ENCODE data around the gene UBALD2.

DNA sequence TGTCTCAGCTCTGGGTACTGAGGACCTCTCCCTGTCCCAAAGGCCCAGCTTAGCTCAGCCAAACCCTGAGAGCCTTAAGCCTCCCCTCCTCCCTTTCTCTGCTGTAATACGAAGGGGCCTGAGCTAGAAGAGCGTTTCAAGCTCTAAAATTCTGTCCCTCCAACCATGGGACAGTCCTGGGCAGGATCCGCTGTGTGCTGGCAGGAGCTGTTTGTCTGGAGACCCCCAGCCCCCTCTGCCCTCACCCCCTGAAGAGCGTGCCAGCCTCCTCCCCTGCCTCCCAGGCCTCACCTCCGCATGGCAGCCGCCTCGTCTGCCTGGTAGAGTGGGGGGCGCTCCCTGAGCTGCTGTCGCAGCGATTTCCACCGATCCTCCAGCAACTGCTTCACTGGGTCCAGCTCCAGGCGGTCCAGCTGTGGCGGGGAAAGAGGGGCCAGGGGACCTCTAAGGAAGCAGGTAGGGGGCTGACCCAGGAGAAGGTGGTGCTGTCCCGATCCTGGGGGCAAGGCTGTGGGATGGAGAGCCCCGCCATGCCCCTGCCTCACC lies 14.7 kb downstream of the UBALD2 start:
- no peak for TF ChIP-seq POLR2AphosphoS5 (IDR thresholded peaks at IDR 0.05; ENCODE audit: low read depth, low read length)
- TF ChIP-seq, protein P1, sequence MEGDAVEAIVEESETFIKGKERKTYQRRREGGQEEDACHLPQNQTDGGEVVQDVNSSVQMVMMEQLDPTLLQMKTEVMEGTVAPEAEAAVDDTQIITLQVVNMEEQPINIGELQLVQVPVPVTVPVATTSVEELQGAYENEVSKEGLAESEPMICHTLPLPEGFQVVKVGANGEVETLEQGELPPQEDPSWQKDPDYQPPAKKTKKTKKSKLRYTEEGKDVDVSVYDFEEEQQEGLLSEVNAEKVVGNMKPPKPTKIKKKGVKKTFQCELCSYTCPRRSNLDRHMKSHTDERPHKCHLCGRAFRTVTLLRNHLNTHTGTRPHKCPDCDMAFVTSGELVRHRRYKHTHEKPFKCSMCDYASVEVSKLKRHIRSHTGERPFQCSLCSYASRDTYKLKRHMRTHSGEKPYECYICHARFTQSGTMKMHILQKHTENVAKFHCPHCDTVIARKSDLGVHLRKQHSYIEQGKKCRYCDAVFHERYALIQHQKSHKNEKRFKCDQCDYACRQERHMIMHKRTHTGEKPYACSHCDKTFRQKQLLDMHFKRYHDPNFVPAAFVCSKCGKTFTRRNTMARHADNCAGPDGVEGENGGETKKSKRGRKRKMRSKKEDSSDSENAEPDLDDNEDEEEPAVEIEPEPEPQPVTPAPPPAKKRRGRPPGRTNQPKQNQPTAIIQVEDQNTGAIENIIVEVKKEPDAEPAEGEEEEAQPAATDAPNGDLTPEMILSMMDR (IDR thresholded peaks at IDR 0.05; ENCODE audit: control extremely low read depth in 1 of 3, insufficient read depth in 1 of 3, low read depth in 1 of 3, low read length in 3 of 3), result no peak
- no peak for TF ChIP-seq BRCA1 (IDR thresholded peaks at IDR 0.05; ENCODE audit: low read depth, low read length)
- no peak for TF ChIP-seq POLR2A (IDR thresholded peaks at IDR 0.05; ENCODE audit: control extremely low read depth in 1 of 2, low read depth in 2 of 2, low read length in 2 of 2)
- TF ChIP-seq ASH2L (IDR thresholded peaks at IDR 0.05; ENCODE audit: low read length), result no peak
- no peak for TF ChIP-seq EZH2 (IDR thresholded peaks at IDR 0.05; ENCODE audit: low read depth, low read length, severe bottlenecking)
- TF ChIP-seq RAD21 (IDR thresholded peaks at IDR 0.05 in 1 of 2, conservative IDR thresholded peaks at IDR 0.05 in 1 of 2; ENCODE audit: low read depth in 2 of 2, low read length in 2 of 2), result no peak

Data from H1 (cell line).